ENCODE results near the gene FAM135A. TPM values are rescaled to one million over a fixed set of nuclear protein-coding genes. Genes with fewer than 3 reads are reported as not detected.

Gene FAM135A
- total and polyA plus RNA-seq, 11 donors, result 6.0 to 14.9 (median 12.0) TPM

DNA sequence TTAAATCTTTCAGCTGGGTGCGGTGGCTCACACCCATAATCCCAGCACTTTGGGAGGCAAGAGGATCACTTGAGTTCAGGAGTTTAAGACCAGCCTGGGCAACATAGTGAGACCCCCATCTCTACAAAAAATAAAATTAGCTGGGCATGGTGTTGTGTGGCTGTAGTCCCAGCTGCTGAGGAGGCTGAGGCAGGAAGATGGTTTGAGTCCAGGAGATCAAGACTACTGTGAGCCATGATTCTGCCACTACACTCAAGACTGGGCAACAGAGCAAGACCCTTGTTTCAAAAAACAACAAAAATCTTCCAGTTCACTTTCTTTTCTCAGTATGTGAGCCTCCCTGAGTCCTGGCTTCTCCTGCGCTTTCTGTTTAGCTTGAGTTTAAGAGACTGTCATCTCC lies 161.3 kb downstream of the FAM135A start:
- no peak overlapping the region for H3K4me3 ChIP-seq
- WGBS, 4 donors, result 93 to 97% (median 95%) methylated on average over 2 of the region's 2 CpGs
- TF ChIP-seq POLR2A (IDR thresholded peaks at IDR 0.05), result no peak
- TF ChIP-seq, protein P1, sequence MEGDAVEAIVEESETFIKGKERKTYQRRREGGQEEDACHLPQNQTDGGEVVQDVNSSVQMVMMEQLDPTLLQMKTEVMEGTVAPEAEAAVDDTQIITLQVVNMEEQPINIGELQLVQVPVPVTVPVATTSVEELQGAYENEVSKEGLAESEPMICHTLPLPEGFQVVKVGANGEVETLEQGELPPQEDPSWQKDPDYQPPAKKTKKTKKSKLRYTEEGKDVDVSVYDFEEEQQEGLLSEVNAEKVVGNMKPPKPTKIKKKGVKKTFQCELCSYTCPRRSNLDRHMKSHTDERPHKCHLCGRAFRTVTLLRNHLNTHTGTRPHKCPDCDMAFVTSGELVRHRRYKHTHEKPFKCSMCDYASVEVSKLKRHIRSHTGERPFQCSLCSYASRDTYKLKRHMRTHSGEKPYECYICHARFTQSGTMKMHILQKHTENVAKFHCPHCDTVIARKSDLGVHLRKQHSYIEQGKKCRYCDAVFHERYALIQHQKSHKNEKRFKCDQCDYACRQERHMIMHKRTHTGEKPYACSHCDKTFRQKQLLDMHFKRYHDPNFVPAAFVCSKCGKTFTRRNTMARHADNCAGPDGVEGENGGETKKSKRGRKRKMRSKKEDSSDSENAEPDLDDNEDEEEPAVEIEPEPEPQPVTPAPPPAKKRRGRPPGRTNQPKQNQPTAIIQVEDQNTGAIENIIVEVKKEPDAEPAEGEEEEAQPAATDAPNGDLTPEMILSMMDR (IDR thresholded peaks at IDR 0.05), result no peak
- H3K27ac ChIP-seq, result no peak overlapping the region
- peaks cover 0 to 3% (median 0%) of the 10 kb centered on the region in 12 donors for H3K9me3 ChIP-seq
- peaks cover 0 to 6% (median 3%) of the 10 kb centered on the region in 9 donors for H3K36me3 ChIP-seq
- no peaks in the 10 kb centered on the region for H3K4me1 ChIP-seq
- ATAC-seq (no peak), DNase-seq (no peak)
- intact Hi-C loops (cut with DNase I), result no loop called here
- H3K27me3 ChIP-seq, result no peaks in the 10 kb centered on the region

GRCh38 chr6:70575899-70576495 lies 162.7 kb downstream of the FAM135A start:
- Histone ChIP-seq H3K27me3 (no peaks in the 10 kb centered on the region), H3K27ac (no peak overlapping the region), H3K36me3 (peaks cover 0 to 20% (median 17%) of the 10 kb centered on the region in 9 donors), H3K9me3 (no peaks in the 10 kb centered on the region), H3K4me3 (no peak overlapping the region), H3K4me1 (no peaks in the 10 kb centered on the region)
- intact Hi-C loops (cut with DNase I), result no loop called here
- ATAC-seq, result peak in 1 of 4 donors; percentile 34
- 61 to 67% (median 64%) methylated on average over 7 of the region's 7 CpGs for WGBS, 4 donors
- DNase-seq, result no peak
- TF ChIP-seq, protein P1 (IDR thresholded peaks at IDR 0.05), result no peak
- no peak for TF ChIP-seq POLR2A (IDR thresholded peaks at IDR 0.05)

DNA sequence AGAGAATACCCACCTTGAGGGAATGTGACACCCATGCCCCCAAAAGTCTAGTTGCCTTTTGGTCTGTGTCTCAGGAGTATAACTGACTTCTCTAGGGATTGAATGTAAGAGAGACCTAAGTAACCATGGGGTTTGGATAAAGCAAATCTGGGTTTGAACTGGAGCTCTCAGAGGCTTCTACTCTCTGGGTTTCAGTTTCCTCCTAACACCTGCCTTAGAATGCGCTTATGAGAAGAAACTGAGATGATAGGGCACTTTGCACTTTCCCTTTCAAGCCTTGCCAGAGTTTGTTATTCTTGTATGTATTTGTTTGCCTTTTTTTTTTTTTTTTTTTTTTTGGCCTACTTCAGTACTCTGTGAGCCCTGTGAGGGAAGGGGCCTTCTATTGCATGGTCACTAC lies 172.8 kb downstream of the FAM135A start:
- ATAC-seq (no peak), DNase-seq (no peak)
- no peak overlapping the region for H3K4me3 ChIP-seq
- no peak for TF ChIP-seq POLR2A (IDR thresholded peaks at IDR 0.05)
- TF ChIP-seq, protein P1 (IDR thresholded peaks at IDR 0.05), result no peak
- H3K4me1 ChIP-seq, result no peaks in the 10 kb centered on the region
- 95 to 98% (median 96%) methylated on average over 1 of the region's 1 CpG for WGBS, 4 donors
- intact Hi-C loops (cut with DNase I), result loop anchor here in 1 of 10 donors (5.0 kb wide), 1 partner anchor 71 kb away; no protein-coding TSS in a partner anchor
- H3K36me3 ChIP-seq, result peaks cover 0 to 85% (median 55%) of the 10 kb centered on the region in 9 donors
- H3K27ac ChIP-seq, result no peak overlapping the region
- no peaks in the 10 kb centered on the region for H3K27me3 ChIP-seq
- no peaks in the 10 kb centered on the region for H3K9me3 ChIP-seq

DNA sequence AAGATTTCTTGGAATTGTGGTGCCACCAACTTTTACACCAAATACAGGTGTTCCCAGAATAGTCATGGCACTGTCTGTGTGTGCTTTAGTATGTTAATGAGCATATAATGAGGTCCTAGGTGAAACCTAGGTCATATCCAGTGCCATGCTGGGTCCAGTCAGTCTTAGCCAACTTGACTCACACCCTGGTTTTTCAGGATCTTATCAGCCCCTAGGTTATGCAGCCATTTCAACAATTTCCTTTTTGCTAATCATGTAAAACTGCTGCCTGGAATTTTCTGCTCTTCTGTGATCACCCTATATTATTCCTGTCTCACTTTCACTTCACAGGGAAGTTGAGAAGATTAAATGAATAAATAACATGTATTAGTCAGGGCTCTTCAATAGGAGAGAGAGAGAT lies 177.1 kb downstream of the FAM135A start:
- intact Hi-C loops (cut with DNase I), result no loop called here
- TF ChIP-seq, protein P1 (IDR thresholded peaks at IDR 0.05), result no peak
- no peak for TF ChIP-seq POLR2A (IDR thresholded peaks at IDR 0.05)
- Histone ChIP-seq H3K36me3 (peaks cover 0 to 43% (median 21%) of the 10 kb centered on the region in 9 donors), H3K27me3 (no peaks in the 10 kb centered on the region), H3K9me3 (no peaks in the 10 kb centered on the region), H3K4me3 (no peak overlapping the region), H3K4me1 (no peaks in the 10 kb centered on the region), H3K27ac (no peak overlapping the region)
- ATAC-seq (no peak), DNase-seq (no peak)
